HepG2 (cell line): ENCODE data around the gene CCT8. TPM values are rescaled to one million over a fixed set of nuclear protein-coding genes. Genes with fewer than 3 reads are reported as not detected.

Experiments
- BCL3 ChIP-seq: sonication (generic); formaldehyde crosslinking; IDR thresholded peaks from 2 replicates; pipeline ENCODE4 v1.5.1; 2020; ENCODE audit warnings: mild to moderate bottlenecking, missing genetic modification reagents, moderate library complexity
- HDAC1 ChIP-seq: sonication (generic); formaldehyde crosslinking; IDR thresholded peaks from 2 replicates; pipeline ENCODE4 v1.5.1; 2020; ENCODE audit warnings: mild to moderate bottlenecking, missing genetic modification reagents
- HNF4G ChIP-seq, 2 experiments: sonication (generic) in 1 of 2; formaldehyde crosslinking in 1 of 2; IDR thresholded peaks; 2 replicates each; pipeline versions ENCODE4 v1.4.0 to v1.6.1; 2011 to 2020; ENCODE audit warnings: borderline replicate concordance in 2 of 2, low read depth in 2 of 2, mild to moderate bottlenecking in 2 of 2, low read length in 1 of 2, missing genetic modification reagents in 1 of 2, moderate library complexity in 1 of 2
- HNRNPH1 ChIP-seq: fragments of 200-400 bp; formaldehyde crosslinking; optimal IDR thresholded peaks from 2 replicates; pipeline ENCODE3; 2017; ENCODE audit warnings: mild to moderate bottlenecking, low read depth, low read length
- KLF6 ChIP-seq: IDR thresholded peaks from 2 replicates; pipeline ENCODE4 v1.8.0; 2016; ENCODE audit warnings: missing biosample characterization, missing genetic modification reagents
- MEIS2 ChIP-seq: sonication (generic); formaldehyde crosslinking; IDR thresholded peaks from 2 replicates; pipeline ENCODE4 v1.9.0; 2021; ENCODE audit warnings: mild to moderate bottlenecking, missing genetic modification reagents
- MIXL1 ChIP-seq: IDR thresholded peaks from 2 replicates; pipeline ENCODE4 v1.6.1; 2016
- MTF2 ChIP-seq: sonication (generic); formaldehyde crosslinking; IDR thresholded peaks from 2 replicates; pipeline ENCODE4 v1.5.0; 2020; ENCODE audit warnings: missing genetic modification reagents, borderline replicate concordance
- NAIF1 ChIP-seq: sonication (generic); formaldehyde crosslinking; IDR thresholded peaks from 2 replicates; pipeline ENCODE4 v1.5.0; 2020; ENCODE audit warnings: mild to moderate bottlenecking, missing genetic modification reagents, borderline replicate concordance
- NFYB ChIP-seq: sonication (generic); formaldehyde crosslinking; IDR thresholded peaks from 2 replicates; pipeline ENCODE4 v1.4.0; 2020; ENCODE audit warnings: missing genetic modification reagents
- POLR2AphosphoS2 ChIP-seq: IDR thresholded peaks from 2 replicates; pipeline ENCODE4 v1.6.1; 2011; ENCODE audit warnings: low read depth, low read length, improper control_type of control experiment
- SATB2 ChIP-seq: sonication (generic); formaldehyde crosslinking; IDR thresholded peaks from 2 replicates; pipeline ENCODE4 v1.5.0; 2020; ENCODE audit warnings: missing genetic modification reagents
- SSRP1 ChIP-seq: IDR thresholded peaks from 2 replicates; pipeline ENCODE4 v1.6.1; 2016; ENCODE audit warnings: control low read depth
- ZBTB2 ChIP-seq: sonication (generic); formaldehyde crosslinking; IDR thresholded peaks from 2 replicates; pipeline ENCODE4 v1.8.0; 2022; ENCODE audit warnings: low read depth, missing genetic modification reagents
- ZBTB21 ChIP-seq: sonication (generic); formaldehyde crosslinking; IDR thresholded peaks from 2 replicates; pipeline ENCODE4 v1.4.0; 2020; ENCODE audit warnings: missing genetic modification reagents
- ZFP36 ChIP-seq: fragments of 150-350 bp; IDR thresholded peaks from 2 replicates; pipeline ENCODE4 v1.6.1; 2018; ENCODE audit warnings: borderline replicate concordance, low read length, low read depth; ENCODE audit not compliant: partially characterized antibody
- ZKSCAN5 ChIP-seq: sonication (generic); formaldehyde crosslinking; IDR thresholded peaks from 2 replicates; pipeline ENCODE4 v1.5.1; 2020; ENCODE audit warnings: mild to moderate bottlenecking, missing genetic modification reagents
- ZNF235 ChIP-seq: sonication (generic); formaldehyde crosslinking; IDR thresholded peaks from 2 replicates; pipeline ENCODE4 v1.8.1; 2023; ENCODE audit warnings: mild to moderate bottlenecking, missing genetic modification reagents, borderline replicate concordance
- ZNF331 ChIP-seq: sonication (generic); formaldehyde crosslinking; IDR thresholded peaks from 2 replicates; pipeline ENCODE4 v1.4.0; 2020; ENCODE audit warnings: missing genetic modification reagents
- ZNF556 ChIP-seq: sonication (generic); formaldehyde crosslinking; IDR thresholded peaks from 2 replicates; pipeline ENCODE4 v1.4.0; 2020; ENCODE audit warnings: mild to moderate bottlenecking, missing genetic modification reagents, borderline replicate concordance
- ZNF557 ChIP-seq: sonication (generic); formaldehyde crosslinking; IDR thresholded peaks from 2 replicates; pipeline ENCODE4 v1.4.0; 2020; ENCODE audit warnings: missing genetic modification reagents
- ZNF629 ChIP-seq: sonication (generic); formaldehyde crosslinking; conservative IDR thresholded peaks from 2 replicates; pipeline ENCODE4 v1.5.0; 2020; ENCODE audit warnings: missing genetic modification reagents
- ZNF879 ChIP-seq: sonication (generic); formaldehyde crosslinking; IDR thresholded peaks from 2 replicates; pipeline ENCODE4 v1.8.1; 2023; ENCODE audit warnings: missing genetic modification reagents
- polyA plus RNA-seq, 8 experiments: library from polyadenylated mRNA; depleted of rRNA in 3 of 8; stranded (reverse) in 7 of 8; unstranded in 1 of 8; fragments of >200 nt; fragmentation: Illumina TruSeq in 4 of 8; extraction: Trizol in 4 of 8; gene quantifications; 2 replicates each; pipeline versions ENCODE4 v1.2.1 to v1.2.3, GENCODE V29; 2011 to 2016; ENCODE audit warnings: low read depth in 4 of 8, missing spikeins in 1 of 8, mixed read lengths in 1 of 8; ENCODE audit not compliant: insufficient read depth in 1 of 8
- total RNA-seq, 5 experiments: library from RNA; depleted of rRNA; stranded (reverse); fragments of >200 nt; fragmentation: Illumina TruSeq; extraction: Trizol; gene quantifications; 2 replicates each; pipeline ENCODE4 v1.2.3, GENCODE V29; 2016; ENCODE audit warnings: low read depth in 1 of 5
- TF ChIP-seq, protein P1 (sequence below): sonication (generic); formaldehyde crosslinking; conservative IDR thresholded peaks from 2 replicates; pipeline ENCODE4 v1.8.0; 2022; ENCODE audit warnings: missing genetic modification reagents
- TF ChIP-seq, protein P2 (sequence below): IDR thresholded peaks from 2 replicates; pipeline ENCODE4 v1.6.1; 2016; ENCODE audit warnings: missing compliant biosample characterization, missing genetic modification reagents, borderline replicate concordance

CCT8 gene
- total and polyA plus RNA-seq, 2 of the 13 experiments (the other 11 are each of a cell fraction or from before 2014, with no cell fraction given) = 127 to 325 TPM

DNA sequence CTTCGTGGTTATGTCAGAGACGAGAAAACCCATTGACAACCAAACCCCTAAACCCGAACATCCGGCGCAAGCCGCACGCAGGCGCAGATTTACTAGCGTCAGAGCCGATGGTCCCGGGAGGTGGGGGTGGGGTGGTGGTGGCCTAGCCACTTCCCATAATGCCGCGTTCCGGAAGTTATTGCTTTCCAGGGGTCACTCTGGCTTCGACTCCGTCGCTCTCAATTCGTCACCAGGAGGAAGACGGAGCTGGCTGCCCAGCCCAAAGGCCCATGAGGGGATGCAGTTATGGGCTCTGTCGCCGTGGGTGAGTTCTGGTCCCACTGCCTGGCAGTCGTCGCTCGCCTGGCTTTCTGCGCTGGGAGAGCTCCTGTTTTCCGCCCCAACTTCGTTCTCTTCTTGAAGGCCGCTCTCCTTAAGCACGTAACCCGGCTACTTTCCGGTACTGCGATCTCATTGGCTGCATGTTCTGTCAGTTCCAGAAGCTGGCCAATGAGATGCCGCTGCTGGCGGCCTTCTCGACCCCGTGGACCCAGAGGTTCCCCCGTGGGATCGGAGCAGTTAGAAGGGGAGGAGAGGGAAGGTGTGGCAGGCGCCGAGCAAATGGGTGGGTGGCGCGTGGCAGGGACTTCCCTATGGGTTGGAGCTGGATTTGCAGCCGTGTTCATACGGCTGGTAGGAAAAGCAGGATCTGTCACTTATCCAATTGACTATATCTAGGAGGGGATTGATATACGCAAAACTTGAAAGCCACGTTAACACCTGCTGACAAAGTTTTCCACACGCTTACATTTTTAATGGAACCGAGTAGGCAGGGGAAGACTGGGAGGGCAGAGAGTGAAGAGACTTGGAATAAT lies 48.7 kb downstream of the CCT8 start, which contains the start of gene USP16 (continued):
- TF ChIP-seq MEIS2 (CRISPR knock-in tag) = 0 out of 2 replicates have a peak, but pooled peaks have one; percentile 53
- TF ChIP-seq, protein P1, sequence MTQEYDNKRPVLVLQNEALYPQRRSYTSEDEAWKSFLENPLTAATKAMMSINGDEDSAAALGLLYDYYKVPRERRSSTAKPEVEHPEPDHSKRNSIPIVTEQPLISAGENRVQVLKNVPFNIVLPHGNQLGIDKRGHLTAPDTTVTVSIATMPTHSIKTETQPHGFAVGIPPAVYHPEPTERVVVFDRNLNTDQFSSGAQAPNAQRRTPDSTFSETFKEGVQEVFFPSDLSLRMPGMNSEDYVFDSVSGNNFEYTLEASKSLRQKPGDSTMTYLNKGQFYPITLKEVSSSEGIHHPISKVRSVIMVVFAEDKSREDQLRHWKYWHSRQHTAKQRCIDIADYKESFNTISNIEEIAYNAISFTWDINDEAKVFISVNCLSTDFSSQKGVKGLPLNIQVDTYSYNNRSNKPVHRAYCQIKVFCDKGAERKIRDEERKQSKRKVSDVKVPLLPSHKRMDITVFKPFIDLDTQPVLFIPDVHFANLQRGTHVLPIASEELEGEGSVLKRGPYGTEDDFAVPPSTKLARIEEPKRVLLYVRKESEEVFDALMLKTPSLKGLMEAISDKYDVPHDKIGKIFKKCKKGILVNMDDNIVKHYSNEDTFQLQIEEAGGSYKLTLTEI = no peak
- TF ChIP-seq, protein P2, sequence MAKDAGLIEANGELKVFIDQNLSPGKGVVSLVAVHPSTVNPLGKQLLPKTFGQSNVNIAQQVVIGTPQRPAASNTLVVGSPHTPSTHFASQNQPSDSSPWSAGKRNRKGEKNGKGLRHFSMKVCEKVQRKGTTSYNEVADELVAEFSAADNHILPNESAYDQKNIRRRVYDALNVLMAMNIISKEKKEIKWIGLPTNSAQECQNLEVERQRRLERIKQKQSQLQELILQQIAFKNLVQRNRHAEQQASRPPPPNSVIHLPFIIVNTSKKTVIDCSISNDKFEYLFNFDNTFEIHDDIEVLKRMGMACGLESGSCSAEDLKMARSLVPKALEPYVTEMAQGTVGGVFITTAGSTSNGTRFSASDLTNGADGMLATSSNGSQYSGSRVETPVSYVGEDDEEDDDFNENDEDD (CRISPR knock-in tag) = peak; percentile 37; the same call in 1 of the 2 replicates
- no peak for TF ChIP-seq KLF6 (CRISPR knock-in tag)
- TF ChIP-seq MTF2 (CRISPR knock-in tag) = no peak
- peak; percentile 48; the same call in 1 of the 2 replicates for TF ChIP-seq ZNF235
- no peak for TF ChIP-seq POLR2AphosphoS2
- TF ChIP-seq SATB2 (CRISPR knock-in tag) = peak; percentile 77; the same call in 1 of the 2 replicates
- peak; percentile 32; the same call in 1 of the 2 replicates for TF ChIP-seq ZNF331 (CRISPR knock-in tag)
- peak; percentile 56; the same call in 1 of the 2 replicates for TF ChIP-seq MIXL1 (CRISPR knock-in tag)
- TF ChIP-seq ZFP36 = no peak
- TF ChIP-seq SSRP1 = 0 out of 2 replicates have a peak, but pooled peaks have one; percentile 16
- TF ChIP-seq NFYB (CRISPR knock-in tag) = peak; percentile 100
- TF ChIP-seq ZBTB21 = peak; percentile 54; the same call in 1 of the 2 replicates
- TF ChIP-seq ZKSCAN5 = no peak
- no peak for TF ChIP-seq ZBTB2 (CRISPR knock-in tag)
- TF ChIP-seq HDAC1 (CRISPR knock-in tag) = peak; percentile 81
- no peak for TF ChIP-seq ZNF556 (CRISPR knock-in tag)
- no peak for TF ChIP-seq ZNF879 (CRISPR knock-in tag)
- 0 out of 2 replicates have a peak, but pooled peaks have one; percentile 18 for TF ChIP-seq NAIF1 (CRISPR knock-in tag)
- no peak for TF ChIP-seq HNF4G (IDR thresholded peaks at IDR 0.05; ENCODE audit: borderline replicate concordance, low read depth, low read length)
- TF ChIP-seq HNF4G (CRISPR knock-in tag; IDR thresholded peaks at IDR 0.05; ENCODE audit: borderline replicate concordance, low read depth) = no peak
- peak; percentile 3 for TF ChIP-seq ZNF629
- TF ChIP-seq ZNF557 (CRISPR knock-in tag) = 0 out of 2 replicates have a peak, but pooled peaks have one; percentile 33
- TF ChIP-seq HNRNPH1 = peak; percentile 56
- TF ChIP-seq BCL3 (CRISPR knock-in tag) = no peak
